PC-9 (cell line): ENCODE results near the gene RGS3. TPM values are rescaled to one million over a fixed set of nuclear protein-coding genes. Genes with fewer than 3 reads are reported as not detected.

Experiments used
- BruUV-seq: library from RNA; stranded (reverse); fragments of 400-500 nt; replicated peaks from 2 replicates; lab custom pipeline; 2021; lab: Mats Ljungman, UMichigan
- CTCF ChIA-PET: fragments of 300-600 bp; sonication (Branson Sonifier 250); formaldehyde crosslinking; loops from one replicate; lab custom pipeline; 2022; ENCODE audit warnings: antibody characterized with exemption; lab: Charles Lee
- POLR2A ChIA-PET: fragments of 300-600 bp; sonication (Branson Sonifier 250); formaldehyde crosslinking; loops from one replicate; lab custom pipeline; 2022; ENCODE audit warnings: antibody characterized with exemption; ENCODE audit not compliant: unreplicated experiment; lab: Charles Lee
- DNase-seq, 2 experiments: peaks; one replicate each; pipeline versions ENCODE4 v3.0.0 to v3.0.0-alpha.2; 2015 to 2022; ENCODE audit warnings: mixed read lengths in 1 of 2
- H2AFZ ChIP-seq: fragments of 200-600 bp; sonication (generic); 2 replicates; pipeline ENCODE4 v1.8.1; 2017; ENCODE audit warnings: antibody characterized with exemption
- H3F3A ChIP-seq: fragments of 200-600 bp; sonication (generic); 2 replicates; pipeline ENCODE4 v1.8.1; 2017; ENCODE audit warnings: antibody characterized with exemption, mild to moderate bottlenecking, low read depth; ENCODE audit not compliant: insufficient read depth
- H3K27ac ChIP-seq: fragments of 200-600 bp; sonication (generic); 2 replicates; pipeline ENCODE4 v1.6.1; 2016; ENCODE audit warnings: mixed run types
- H3K27me3 ChIP-seq: fragments of 200-600 bp; sonication (generic); 2 replicates; pipeline ENCODE4 v1.6.1; 2016; ENCODE audit warnings: low read depth, mixed run types; ENCODE audit not compliant: insufficient read depth
- H3K36me3 ChIP-seq: fragments of 200-600 bp; sonication (generic); 2 replicates; pipeline ENCODE4 v1.6.1; 2016; ENCODE audit warnings: low read depth, mixed run types
- H3K4me1 ChIP-seq: fragments of 200-600 bp; sonication (generic); replicated peaks from 2 replicates; pipeline ENCODE4 v1.6.1; 2016; ENCODE audit warnings: mixed run types; ENCODE audit not compliant: insufficient read depth
- H3K4me2 ChIP-seq: fragments of 200-600 bp; sonication (generic); 2 replicates; pipeline ENCODE4 v1.6.1; 2017; ENCODE audit warnings: mixed run types
- H3K4me3 ChIP-seq: fragments of 200-600 bp; sonication (generic); 2 replicates; pipeline ENCODE4 v1.6.1; 2016; ENCODE audit warnings: mixed run types
- H3K79me2 ChIP-seq: fragments of 200-600 bp; sonication (generic); 2 replicates; pipeline ENCODE4 v1.6.1; 2017; ENCODE audit warnings: low read depth, mixed run types
- H3K9me2 ChIP-seq: fragments of 200-600 bp; sonication (generic); 2 replicates; pipeline ENCODE4 v1.8.1; 2017; ENCODE audit warnings: mild to moderate bottlenecking; ENCODE audit not compliant: insufficient read depth
- H3K9me3 ChIP-seq: fragments of 200-600 bp; sonication (generic); 2 replicates; pipeline ENCODE4 v1.8.1; 2016; ENCODE audit warnings: low read depth; ENCODE audit not compliant: insufficient read depth
- H4K20me1 ChIP-seq: fragments of 200-600 bp; sonication (generic); 2 replicates; pipeline ENCODE4 v1.8.1; 2017; ENCODE audit not compliant: insufficient read depth
- EZH2 ChIP-seq: fragments of 200-600 bp; sonication (generic); IDR thresholded peaks from 2 replicates; pipeline ENCODE4 v1.8.0; 2017; ENCODE audit warnings: antibody characterized with exemption, low read depth
- intact Hi-C: fragments of 100-400 bp; cut with micrococcal nuclease; formaldehyde crosslinking; loops from one replicate; pipeline ENCODE4 v1.10.0; 2022; ENCODE audit not compliant: unreplicated experiment
- total RNA-seq: library from RNA; stranded (reverse); gene quantifications from 2 replicates; pipeline ENCODE4 v1.2.3, GENCODE V29; 2021
- TF ChIP-seq, protein P1 (sequence below): fragments of 200-600 bp; sonication (generic); conservative IDR thresholded peaks from 2 replicates; pipeline ENCODE4 v1.6.1; 2017; ENCODE audit warnings: mixed run types, antibody characterized with exemption, mild to moderate bottlenecking, moderate library complexity

The RGS3 gene
- total RNA-seq, 1 experiment from 2014 or later = 75.8 TPM

GRCh38 chr9:113513111-113513510 lies 49.6 kb downstream of the RGS3 start:
- Histone ChIP-seq H3K79me2 (no peaks in the 10 kb centered on the region), H3K27me3 (no peaks in the 10 kb centered on the region), H3K36me3 (peaks cover 3% of the 10 kb centered on the region; the same call in 1 of the 2 replicates), H4K20me1 (no peaks in the 10 kb centered on the region), H2AFZ (no peak overlapping the region), H3K9me2 (no peaks in the 10 kb centered on the region), H3K27ac (no peak overlapping the region), H3F3A (no peaks in the 10 kb centered on the region), H3K4me1 (no peaks in the 10 kb centered on the region), H3K9me3 (no peaks in the 10 kb centered on the region), H3K4me3 (no peak overlapping the region), H3K4me2 (no peak overlapping the region)
- POLR2A ChIA-PET = no interaction called here
- no TSS peak for BruUV-seq
- no peak for DNase-seq
- intact Hi-C loops = no loop called here
- CTCF ChIA-PET = no interaction called here
- TF ChIP-seq, protein P1, sequence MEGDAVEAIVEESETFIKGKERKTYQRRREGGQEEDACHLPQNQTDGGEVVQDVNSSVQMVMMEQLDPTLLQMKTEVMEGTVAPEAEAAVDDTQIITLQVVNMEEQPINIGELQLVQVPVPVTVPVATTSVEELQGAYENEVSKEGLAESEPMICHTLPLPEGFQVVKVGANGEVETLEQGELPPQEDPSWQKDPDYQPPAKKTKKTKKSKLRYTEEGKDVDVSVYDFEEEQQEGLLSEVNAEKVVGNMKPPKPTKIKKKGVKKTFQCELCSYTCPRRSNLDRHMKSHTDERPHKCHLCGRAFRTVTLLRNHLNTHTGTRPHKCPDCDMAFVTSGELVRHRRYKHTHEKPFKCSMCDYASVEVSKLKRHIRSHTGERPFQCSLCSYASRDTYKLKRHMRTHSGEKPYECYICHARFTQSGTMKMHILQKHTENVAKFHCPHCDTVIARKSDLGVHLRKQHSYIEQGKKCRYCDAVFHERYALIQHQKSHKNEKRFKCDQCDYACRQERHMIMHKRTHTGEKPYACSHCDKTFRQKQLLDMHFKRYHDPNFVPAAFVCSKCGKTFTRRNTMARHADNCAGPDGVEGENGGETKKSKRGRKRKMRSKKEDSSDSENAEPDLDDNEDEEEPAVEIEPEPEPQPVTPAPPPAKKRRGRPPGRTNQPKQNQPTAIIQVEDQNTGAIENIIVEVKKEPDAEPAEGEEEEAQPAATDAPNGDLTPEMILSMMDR = no peak
- no peak for TF ChIP-seq EZH2

GRCh38 chr9:113513536-113513935 lies 50.0 kb downstream of the RGS3 start:
- TF ChIP-seq, protein P1 = no peak
- TF ChIP-seq EZH2 = no peak
- Histone ChIP-seq H3K9me2 (no peaks in the 10 kb centered on the region), H3K27ac (no peak overlapping the region), H3K4me3 (no peak overlapping the region), H3F3A (no peaks in the 10 kb centered on the region), H4K20me1 (no peaks in the 10 kb centered on the region), H3K36me3 (peaks cover 3% of the 10 kb centered on the region; the same call in 1 of the 2 replicates), H2AFZ (no peak overlapping the region), H3K79me2 (no peaks in the 10 kb centered on the region), H3K4me1 (no peaks in the 10 kb centered on the region), H3K4me2 (no peak overlapping the region), H3K27me3 (no peaks in the 10 kb centered on the region), H3K9me3 (no peaks in the 10 kb centered on the region)
- ChIA-PET POLR2A (no interaction called here), CTCF (no interaction called here)
- intact Hi-C loops = no loop called here
- no peak for DNase-seq
- BruUV-seq = no TSS peak

DNA sequence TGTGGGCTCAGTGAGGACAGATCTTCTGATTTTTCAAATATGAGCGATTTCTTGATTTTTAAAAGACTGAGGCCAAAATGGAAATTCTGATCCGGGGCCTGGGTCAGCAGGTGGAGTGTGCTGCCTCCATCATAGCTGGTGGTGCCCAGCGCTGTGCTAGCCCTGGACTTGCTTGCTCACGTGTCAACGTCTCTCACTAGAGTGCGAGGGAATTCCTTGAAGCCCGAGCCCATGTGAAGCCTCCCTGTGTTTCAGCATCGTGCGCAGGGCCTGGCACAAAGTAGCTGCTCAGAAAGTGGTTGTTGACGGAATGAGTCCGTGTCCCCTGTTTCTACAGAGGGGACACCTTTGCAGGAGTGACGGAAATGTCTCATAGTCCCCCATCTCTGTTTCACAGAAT lies 50.5 kb downstream of the RGS3 start:
- H3F3A ChIP-seq = no peaks in the 10 kb centered on the region
- TF ChIP-seq, protein P1 = no peak
- no peak for TF ChIP-seq EZH2
- no peak for DNase-seq
- no peak overlapping the region for H3K27ac ChIP-seq
- BruUV-seq = no TSS peak
- no peaks in the 10 kb centered on the region for H3K9me3 ChIP-seq
- H3K9me2 ChIP-seq = no peaks in the 10 kb centered on the region
- intact Hi-C loops = no loop called here
- no peak overlapping the region for H3K4me2 ChIP-seq
- CTCF ChIA-PET = no interaction called here
- H3K4me3 ChIP-seq = no peak overlapping the region
- POLR2A ChIA-PET = no interaction called here
- H2AFZ ChIP-seq = no peak overlapping the region
- peaks cover 3% of the 10 kb centered on the region; the same call in 1 of the 2 replicates for H3K36me3 ChIP-seq
- H4K20me1 ChIP-seq = no peaks in the 10 kb centered on the region
- no peaks in the 10 kb centered on the region for H3K27me3 ChIP-seq
- H3K4me1 ChIP-seq = no peaks in the 10 kb centered on the region
- H3K79me2 ChIP-seq = no peaks in the 10 kb centered on the region
